ENCODE data around the gene PTGES.
A peak's percentile ranks its signal among the peaks of the same experiment; 100 is the strongest.

The PTGES gene

DNA sequence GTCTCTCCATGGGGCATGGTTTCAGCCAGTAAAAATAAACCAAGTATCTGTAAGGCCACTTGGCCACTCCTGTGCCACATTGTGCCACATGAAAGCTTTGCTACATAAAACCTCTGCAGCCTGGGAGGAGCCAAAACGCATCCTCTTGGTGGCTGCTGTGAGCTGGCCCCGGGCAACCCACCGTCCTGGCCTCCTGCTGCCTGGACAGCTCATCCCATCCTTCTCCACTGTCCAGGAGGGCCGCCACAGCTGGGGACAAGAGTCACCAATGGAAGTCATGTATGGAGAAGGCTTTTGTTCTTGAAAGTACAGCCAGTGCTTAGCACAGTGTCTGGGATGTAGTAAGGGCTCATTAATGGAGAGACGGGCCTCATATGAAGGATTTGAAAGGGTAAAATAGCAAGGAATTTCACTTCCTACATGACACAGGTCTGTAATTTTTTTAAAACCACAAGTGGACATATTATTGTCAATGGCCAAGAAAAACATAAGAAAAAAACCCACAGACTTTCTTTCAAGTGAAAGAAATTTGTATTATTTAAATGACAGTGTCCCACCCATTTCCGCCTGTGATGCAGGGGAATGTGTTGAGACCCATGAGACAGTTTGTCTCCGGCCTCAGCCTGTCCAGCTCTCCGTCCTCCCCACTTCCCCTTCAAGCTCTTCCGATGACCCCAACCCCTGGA lies 6.6 kb downstream of the PTGES start:
- no peak for DNase-seq (ENCODE audit: low read depth in 2 of 2)

DNA sequence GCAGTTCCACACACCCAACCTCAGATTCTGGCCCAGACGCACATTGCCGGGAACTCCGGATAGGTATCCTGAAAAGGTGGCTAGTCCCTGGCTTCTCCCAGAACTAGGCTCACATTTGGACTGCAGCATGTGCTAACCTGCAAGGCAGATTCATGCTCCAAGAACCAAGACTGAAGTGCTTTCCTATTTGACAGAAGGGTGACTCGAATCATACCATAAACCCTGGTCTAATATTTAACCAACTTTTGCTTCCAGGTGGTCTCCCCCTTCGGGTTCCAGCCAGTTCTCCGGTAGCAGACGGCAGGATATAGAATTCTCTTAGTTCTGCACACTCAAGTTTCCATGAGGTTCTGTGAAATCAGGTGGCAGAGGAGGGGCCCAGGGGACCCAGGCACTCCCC lies 7.6 kb downstream of the PTGES start:
- no peak for DNase-seq (ENCODE audit: low read depth in 2 of 2)

DNA sequence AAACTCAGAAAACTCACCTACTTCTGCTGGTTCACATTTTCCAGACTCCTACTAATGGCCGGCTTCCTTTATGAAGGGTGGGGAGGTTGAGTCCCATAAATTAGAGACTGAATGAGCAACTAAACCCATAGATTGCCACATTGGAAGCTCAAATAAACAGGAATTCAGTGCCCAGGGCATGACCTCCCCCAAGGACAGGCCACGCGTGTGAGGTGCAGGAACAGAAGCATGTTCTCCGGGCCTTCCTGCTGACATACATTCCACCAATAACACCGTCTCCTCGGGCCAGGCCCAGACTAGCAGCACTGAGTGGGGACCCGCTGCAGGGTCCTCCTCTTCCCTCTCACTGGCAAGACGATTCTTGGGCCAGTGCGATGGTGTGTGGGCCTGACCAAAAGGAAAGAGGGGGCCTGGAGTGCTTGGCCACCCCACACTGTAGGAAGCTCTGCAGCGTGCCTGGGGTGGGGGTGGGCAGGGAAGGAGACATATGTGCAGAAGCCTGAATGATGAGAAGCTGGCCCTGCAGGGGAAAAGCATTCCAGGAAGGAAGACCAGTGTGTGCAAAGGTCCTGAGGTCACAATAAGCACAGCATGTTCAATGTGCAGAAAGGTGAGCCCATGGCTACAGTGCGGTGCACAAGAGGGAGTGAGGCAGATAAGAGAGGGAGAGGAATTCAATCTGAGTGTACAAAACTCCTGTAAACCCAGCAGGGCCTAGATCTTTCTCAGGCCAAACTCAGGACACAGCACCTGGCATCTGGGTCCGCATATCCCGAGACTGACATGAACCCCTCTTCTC lies 12.0 kb downstream of the PTGES start:
- DNase-seq (ENCODE audit: low read depth in 2 of 2), result no peak

DNA sequence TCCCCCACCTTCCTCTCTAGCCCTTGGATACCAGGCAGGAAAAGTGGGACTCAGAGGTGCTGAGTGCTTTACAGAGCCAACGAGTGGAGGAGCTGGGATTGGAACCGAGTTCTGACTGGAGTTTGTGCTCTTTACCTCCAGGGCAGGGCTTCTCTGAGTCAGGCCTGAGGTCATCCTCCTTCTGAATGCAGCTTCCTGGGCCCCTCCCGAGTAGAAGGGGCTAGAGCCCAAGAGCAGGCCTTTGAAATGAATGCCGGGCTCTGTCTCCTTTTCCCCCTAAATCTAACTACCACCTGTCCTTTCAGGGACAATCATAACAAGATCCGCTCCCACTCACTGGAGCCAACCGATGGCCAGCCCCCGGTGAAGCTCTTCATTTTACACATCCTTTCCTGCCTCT lies 12.7 kb downstream of the PTGES start:
- DNase-seq (ENCODE audit: low read depth in 2 of 2), result no peak

DNA sequence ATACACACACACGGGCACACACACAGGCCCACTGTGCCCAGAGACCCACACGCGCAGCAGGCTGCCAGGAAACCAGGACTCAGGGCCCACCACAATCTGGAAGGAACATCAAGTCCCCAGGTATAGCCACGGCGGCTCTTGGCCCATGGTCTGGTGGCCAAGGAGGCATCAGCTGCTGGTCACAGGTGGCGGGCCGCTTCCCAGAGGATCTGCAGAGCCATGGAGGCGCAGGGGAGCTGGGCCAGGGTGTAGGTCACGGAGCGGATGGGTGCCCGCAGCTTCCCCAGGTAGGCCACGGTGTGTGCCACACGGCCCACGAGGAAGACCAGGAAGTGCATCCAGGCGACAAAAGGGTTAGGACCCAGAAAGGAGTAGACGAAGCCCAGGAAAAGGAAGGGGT lies 13.4 kb downstream of the PTGES start:
- DNase-seq (ENCODE audit: low read depth in 2 of 2), result no peak

DNA sequence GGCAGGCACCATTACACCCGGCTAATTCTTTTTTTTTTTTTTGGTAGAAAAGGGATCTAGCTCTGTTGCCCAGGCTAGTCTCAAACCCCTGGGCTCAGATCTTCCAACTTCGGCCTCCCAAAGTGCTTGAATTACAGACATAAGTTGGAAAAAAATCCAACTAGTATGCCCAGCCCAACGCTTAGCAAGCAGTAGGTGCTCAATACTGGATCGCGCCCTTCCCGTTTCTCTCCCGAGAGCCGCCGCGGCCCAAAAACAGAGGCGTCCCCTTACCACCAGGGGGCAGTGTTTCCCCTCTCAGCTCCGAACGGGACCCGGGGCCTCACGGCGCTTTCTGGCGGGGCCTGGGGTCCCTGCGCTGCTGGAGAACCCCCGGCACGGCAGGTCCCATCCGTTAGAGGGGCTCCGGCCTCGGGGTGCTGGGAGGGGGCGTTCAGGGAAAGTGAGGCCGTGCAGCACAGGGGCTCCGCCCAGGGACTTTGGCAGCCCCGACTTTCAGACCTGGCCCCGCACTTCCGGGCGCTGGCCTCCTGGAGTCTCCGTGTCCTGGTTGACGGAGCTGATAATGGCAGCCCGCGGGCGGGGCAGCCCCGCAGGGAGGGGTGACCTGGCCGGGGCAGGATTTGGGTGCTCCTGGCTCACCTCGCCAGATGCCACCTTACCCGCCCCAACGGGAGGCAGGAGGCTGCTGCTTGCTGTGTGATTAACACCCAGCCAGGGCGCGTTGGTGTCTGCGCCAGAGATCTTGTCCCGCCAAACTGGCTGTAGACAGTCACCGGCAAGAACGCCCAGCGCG lies 15.2 kb downstream of the PTGES start:
- peak; percentile 74 to 83 for DNase-seq (ENCODE audit: low read depth in 2 of 2)

DNA sequence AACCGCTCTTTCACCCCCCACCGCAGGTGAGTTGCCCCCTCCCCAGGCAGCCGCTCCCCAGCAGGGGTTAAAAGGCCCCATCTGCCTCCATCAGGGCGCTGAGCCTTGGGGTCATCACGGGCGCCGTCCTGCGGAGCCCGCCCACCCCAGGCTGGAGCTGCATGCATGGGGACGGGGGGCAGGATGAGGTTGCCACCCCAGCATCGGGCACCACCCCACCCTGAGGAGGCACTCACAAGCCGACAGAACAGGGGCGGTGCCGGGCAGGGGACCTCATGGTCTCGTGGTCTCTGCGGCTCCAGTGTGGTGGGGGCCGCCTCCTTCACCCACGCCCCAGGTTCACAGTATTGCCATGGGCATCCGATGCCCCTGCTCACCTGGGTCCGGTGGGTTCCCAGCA lies 16.5 kb downstream of the PTGES start:
- DNase-seq (ENCODE audit: low read depth in 2 of 2), result no peak

DNA sequence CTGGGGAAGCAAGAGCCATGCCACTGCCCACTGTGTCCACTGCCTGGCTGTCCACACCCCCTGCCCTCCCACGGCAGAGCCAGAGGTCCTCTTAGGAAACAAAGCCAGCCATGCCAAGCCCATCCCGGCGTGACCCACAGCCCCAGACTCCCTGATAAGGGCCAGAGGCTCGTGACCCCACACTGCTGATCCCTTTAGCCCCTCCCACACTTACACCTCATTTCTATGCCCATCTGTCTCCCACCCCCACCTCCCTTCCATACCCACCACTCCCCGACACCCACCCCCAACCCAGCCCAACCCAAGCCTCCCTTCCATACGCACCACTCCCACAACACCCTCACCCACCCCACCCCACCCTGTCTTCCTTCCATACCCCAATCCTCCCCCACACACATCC lies 17.3 kb downstream of the PTGES start:
- DNase-seq (ENCODE audit: low read depth in 2 of 2), result no peak

DNA sequence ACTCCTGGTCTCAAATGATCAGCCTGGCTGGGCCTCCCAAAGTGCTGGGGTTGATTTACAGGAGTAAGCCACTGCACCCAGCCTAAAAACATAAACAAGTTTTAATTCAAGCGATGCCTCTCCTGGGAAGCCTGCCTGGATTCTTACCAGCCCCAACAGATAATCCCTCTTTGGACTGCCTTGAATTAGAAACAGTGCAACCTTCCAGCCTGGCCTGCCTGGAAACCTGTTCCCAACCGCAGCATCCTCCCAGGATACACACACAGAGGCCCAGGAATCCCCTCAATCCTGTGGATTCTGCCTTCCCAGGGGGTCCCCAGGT lies 19.2 kb downstream of the PTGES start:
- no peak for DNase-seq (ENCODE audit: low read depth in 2 of 2)

DNA sequence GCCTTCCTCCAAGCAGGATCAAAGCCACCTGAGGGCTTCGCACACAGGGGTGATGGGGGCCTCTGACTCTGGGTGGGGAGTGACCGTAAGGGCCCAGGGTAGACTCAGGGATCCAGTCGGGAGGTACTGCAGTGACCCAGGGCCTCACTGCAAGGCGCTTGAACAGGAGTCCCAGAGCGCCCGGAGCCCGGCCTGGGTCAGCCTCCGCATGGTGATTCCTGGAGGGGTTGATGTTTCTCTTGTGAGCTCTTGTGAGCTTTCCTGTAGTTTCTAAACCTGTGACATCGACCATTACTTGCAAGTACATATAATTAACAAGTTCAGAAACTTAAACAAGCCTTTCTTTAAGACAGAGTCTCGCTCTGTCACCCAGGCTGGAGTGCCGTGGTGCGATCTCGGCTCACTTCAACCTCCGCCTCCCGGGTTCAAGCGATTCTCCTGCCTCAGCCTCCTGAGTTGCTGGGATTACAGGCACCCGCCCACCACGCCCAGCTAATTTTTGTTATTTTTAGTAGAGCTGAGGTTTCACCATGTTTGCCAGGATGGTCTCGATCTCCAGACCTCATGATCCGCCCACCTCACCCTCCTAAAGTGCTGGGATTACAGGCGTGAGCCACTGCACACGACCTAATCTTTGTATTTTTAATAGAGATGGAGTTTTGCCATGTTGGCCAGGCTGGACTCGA lies 19.8 kb downstream of the PTGES start:
- DNase-seq (ENCODE audit: low read depth in 2 of 2), result no peak

DNA sequence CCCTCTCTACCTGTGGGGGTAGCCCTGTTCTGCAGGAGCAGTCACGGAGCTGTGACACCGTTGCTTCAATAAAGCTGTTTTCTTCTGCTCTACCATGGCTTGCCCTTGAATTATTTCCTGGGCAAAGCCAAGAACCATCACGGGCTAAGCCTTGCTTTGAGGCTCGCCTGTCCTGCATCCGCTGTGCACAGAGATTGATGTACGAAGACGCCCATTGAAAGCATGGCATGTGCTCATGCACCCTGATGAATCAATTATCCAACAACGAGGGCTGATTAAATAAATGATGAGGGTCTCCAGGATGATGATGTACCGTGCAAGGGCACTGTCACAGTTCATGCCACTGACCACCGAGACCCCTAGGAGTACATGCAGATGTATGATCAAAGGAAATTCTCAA lies 20.7 kb downstream of the PTGES start:
- DNase-seq (ENCODE audit: low read depth in 2 of 2), result no peak

DNA sequence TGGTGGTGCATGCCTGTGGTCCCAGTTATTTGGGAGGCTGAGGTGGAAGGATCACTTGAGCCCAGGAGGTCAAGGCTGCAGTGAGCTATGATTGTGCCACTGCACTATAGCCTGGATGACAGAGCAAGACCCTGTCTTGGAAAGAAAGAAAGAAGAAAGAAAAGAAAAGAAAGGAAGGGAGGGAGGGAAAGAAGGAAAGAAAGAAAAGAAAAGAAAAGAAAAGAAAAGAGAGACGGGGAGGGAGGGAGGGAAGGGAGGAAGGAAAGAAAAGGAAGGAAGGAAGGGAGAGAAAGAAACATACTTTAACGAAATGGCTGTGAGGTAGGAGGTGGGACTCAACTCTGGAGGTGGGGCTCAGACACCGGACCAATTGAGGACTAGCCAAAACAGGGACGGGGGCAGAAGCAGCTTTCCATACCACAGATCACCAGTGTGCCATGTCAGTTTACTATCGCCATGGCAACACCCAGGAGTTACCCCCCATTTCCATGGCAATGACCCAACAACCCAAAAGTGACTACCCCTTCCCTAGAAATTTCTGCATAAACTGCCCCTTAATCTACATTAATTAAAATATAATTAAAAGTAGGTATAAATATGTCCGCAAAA lies 21.3 kb downstream of the PTGES start:
- DNase-seq (ENCODE audit: low read depth in 2 of 2), result no peak

DNA sequence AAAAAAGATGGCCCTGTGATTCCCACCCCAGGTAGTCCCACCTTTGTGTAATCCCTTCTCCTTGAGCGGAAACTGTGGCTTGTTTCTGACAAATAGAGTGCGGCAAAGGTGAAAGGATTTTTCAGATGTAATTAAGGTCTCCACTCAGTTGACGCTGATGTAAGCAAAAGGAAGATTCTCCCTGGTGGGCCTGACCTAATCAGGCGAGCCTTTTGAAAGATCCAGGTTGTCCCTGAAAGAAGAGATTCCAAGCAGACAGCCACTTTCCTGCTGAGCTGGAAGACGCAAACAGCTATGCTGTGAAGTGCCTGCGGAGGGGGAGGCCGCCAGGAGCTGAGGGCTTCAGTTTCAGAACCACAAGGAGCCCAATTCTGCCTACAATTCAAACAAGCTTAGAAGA lies 24.1 kb downstream of the PTGES start:
- no peak for DNase-seq (ENCODE audit: low read depth in 2 of 2)

DNA sequence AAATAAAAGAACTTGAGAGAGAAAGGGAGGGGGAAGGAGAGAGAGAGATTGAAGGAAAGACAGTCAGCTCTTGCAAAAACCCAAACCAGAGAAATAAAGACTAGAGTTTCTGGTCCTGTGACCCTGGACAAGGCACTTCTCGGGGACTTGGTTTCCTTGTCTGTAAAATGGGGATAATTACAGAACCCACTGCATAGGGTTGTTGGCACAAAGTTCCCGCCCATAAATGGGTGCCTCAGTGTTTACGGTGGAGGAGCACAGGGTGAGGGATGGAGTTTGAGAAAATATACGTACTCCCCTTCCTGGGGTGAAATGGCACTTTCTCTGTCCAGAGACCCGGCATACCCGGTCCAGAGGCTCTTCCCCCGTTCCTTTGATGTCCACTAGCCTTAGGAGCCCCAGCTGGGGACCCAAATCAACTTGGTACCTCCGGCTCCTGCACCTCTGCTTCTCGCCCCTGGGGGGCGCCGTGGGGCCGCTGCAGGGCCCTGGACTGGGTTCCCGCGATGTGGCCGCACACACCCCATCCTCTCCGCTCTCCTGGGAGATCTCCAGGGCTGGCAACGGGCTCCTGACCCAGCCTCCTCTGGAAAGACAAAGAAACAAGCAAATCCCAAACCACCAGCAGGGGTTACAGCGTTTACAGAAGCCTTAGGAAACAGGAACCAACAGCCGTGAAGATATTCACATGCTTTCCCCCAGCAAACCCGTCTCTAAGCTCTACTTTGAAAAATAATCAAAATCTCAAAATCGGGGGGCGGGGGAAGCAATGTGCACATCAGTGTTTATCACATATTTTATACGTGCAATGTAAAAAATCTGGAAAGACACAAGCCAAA lies 26.3 kb downstream of the PTGES start:
- peak; percentile 42 to 45 for DNase-seq (ENCODE audit: low read depth in 2 of 2)

DNA sequence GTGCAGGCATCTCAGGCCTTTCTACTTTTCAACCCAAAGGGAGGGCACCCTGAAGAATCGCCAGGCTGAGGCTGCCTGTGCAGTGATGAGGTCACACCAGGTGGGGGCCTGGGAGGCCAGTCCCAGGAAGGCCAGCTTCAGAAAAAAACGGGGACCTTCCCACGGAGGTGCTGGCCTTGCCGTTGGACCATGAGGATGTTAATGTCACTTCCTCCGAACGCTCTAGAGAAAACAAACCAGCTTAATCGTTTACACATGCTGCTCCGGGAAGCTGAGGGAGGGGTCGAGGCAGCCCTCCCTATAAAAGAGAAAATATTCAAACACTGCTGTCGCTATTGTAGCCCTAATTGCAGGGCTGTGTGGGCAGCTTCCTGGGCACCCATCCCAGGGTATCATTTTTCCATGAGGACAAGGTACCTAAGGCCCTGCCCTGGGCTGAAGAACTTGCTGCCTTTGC lies 27.0 kb downstream of the PTGES start:
- no peak for DNase-seq (ENCODE audit: low read depth in 2 of 2)

DNA sequence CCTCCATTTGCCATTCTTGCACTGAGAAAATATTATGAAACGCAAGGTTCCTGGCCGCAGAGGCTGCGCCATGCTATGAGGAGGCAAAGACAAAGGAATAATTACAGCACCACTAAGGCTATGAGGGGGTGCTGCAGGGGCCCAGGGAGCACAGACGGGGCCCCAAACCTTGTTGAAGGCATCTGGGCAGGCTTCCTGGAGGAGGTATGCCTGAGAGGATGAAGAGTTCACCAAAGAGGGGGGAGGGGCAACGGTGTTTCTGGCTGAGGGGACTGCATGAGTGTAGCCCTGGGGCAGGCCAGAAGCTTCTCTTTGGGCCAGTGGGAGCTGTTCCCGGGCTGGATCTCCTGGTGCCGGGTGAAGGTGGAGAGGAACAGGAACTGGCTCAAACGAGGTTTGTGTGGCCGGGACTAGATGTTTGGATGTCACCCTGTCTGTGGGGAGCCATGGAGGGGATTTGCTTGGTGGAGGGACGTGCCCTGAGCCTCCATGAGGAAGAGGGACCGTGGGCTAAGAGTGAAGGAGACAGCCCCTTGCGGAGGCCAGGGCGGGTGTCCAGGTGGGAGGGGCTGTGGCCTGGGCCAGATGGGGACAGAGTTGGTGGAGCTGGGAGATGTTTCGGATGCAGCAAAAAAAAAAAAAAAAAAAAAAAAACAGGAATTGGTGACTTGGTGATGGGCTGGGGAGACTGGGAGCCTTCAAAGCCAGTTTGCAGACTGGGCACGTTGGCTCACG lies 28.2 kb downstream of the PTGES start:
- no peak for DNase-seq (ENCODE audit: low read depth in 2 of 2)

DNA sequence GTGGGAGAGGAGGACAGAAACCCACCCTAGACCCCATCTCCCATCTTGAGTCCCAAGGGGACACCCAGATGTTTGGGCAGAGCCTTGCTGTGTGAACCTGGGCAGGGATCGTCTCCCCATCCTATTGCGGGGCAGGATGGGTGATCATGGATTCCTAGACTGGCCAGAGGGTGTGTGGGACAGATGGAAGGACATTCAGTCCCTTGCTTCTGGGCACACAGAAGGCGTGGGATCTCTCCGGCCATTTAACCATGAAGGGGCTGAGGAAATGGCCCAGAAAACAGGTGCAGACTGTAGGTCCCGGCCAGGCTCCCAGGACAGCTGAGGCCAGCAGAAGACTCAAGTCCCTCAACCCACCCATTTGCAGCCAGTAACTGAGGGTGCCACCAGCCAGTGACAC lies 29.9 kb downstream of the PTGES start:
- DNase-seq (ENCODE audit: low read depth in 2 of 2), result no peak

DNA sequence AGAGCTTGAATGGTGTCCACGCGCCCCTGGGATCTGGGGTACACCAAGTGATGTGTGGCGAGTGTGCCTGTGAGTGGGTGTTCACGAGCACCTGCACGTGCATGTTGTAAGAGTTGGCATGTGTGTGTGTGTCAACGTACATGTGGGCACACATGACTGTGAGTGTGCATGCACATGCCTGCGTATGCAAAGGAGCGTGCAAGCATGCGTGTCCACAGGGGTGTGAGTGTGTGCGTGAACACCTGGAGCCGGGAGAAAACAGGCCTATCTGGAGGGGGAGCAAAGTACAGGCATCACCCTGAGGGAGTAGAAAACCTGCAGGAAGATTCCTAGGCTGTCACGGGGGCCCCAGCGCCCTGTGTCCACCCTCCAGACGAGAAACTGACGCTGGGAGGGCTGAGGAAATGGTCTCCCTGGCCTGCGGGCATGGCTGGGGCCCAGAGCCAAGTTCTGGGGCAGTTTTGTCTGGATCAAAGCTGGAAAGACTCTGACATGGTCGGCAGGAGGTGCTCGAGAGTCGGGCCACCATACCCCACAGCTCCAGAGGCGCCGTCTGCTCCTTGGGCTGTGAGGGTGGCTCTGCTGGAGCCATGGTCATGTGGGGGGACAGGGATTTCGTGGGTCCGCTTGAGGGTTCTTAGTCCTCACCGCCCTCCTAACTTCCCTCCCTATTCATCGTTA lies 31.8 kb downstream of the PTGES start:
- no peak for DNase-seq (ENCODE audit: low read depth in 2 of 2)

DNA sequence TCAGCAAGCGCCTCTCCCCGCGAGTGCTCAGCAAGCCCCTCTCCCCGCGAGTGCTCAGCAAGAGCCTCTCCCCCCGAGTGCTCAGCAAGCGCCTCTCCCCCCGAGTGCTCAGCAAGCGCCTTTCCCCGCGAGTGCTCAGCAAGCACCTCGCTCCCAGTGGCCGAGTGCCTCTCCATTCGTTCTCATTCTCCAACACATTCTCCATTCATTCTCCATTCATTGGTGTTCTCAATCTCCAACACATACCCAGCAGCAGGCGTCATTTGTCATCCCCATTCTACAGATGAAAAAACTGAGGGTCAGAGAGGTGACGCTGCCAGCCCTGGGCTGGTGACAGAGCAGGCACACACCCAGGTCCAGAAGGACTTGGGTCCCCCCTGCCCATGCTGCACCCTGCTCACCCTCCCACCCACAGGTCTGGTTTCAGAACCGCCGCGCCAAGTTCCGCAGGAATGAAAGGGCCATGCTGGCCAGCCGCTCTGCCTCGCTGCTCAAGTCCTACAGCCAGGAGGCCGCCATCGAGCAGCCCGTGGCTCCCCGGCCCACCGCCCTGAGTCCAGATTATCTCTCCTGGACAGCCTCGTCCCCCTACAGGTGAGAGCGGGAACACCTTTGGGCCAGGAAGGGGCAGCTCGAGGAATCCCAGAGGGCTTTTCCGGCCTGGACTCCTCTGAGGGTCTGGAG lies 32.5 kb downstream of the PTGES start:
- no peak for DNase-seq (ENCODE audit: low read depth in 2 of 2)
